Measurements from ENCODE around the gene LIN28B.

Gene LIN28B

GRCh38 chr6:105014954-105015353, 58.0 kb downstream of the LIN28B start:
- DNase-seq (ENCODE audit: low spot score) = no peak

GRCh38 chr6:105015482-105015881, 58.6 kb downstream of the LIN28B start:
- DNase-seq (ENCODE audit: low spot score) = no peak

- DNase-seq (ENCODE audit: low spot score) = no peak
Measured at GRCh38 chr6:105019285-105019684, 62.4 kb downstream of the LIN28B start.

GRCh38 chr6:105021399-105021798, 64.5 kb downstream of the LIN28B start:
- DNase-seq (ENCODE audit: low spot score) = no peak

- no peak for DNase-seq (ENCODE audit: low spot score)
Measured at GRCh38 chr6:105022416-105022815, 65.5 kb downstream of the LIN28B start.

GRCh38 chr6:105024803-105025202, 67.9 kb downstream of the LIN28B start:
- no peak for DNase-seq (ENCODE audit: low spot score)

GRCh38 chr6:105028898-105029297, 72.0 kb downstream of the LIN28B start:
- DNase-seq (ENCODE audit: low spot score) = no peak

- no peak for DNase-seq (ENCODE audit: low spot score)
Measured at GRCh38 chr6:105029581-105029980, 72.7 kb downstream of the LIN28B start.

GRCh38 chr6:105034470-105034869, 77.6 kb downstream of the LIN28B start:
- DNase-seq (ENCODE audit: low spot score) = no peak

GRCh38 chr6:105035299-105035698, 78.4 kb downstream of the LIN28B start:
- no peak for DNase-seq (ENCODE audit: low spot score)

GRCh38 chr6:105036351-105036750, 79.4 kb downstream of the LIN28B start:
- no peak for DNase-seq (ENCODE audit: low spot score)

- DNase-seq (ENCODE audit: low spot score) = no peak
Measured at GRCh38 chr6:105038259-105038658, 81.4 kb downstream of the LIN28B start.

GRCh38 chr6:105041880-105042279, 85.0 kb downstream of the LIN28B start:
- DNase-seq (ENCODE audit: low spot score) = no peak

- DNase-seq (ENCODE audit: low spot score) = no peak
Measured at GRCh38 chr6:105042648-105043047, 85.7 kb downstream of the LIN28B start.

- no peak for DNase-seq (ENCODE audit: low spot score)
Measured at GRCh38 chr6:105043979-105044378, 87.1 kb downstream of the LIN28B start.

GRCh38 chr6:105045526-105045925, 88.6 kb downstream of the LIN28B start:
- DNase-seq (ENCODE audit: low spot score) = no peak

- DNase-seq (ENCODE audit: low spot score) = no peak
Measured at GRCh38 chr6:105051941-105052471, 95.1 kb downstream of the LIN28B start.

- no peak for DNase-seq (ENCODE audit: low spot score)
Measured at GRCh38 chr6:105056646-105057045, 99.7 kb downstream of the LIN28B start.

- DNase-seq (ENCODE audit: low spot score) = no peak
Measured at GRCh38 chr6:105057160-105057559, 100.3 kb downstream of the LIN28B start.

GRCh38 chr6:105058316-105058715, 101.4 kb downstream of the LIN28B start:
- no peak for DNase-seq (ENCODE audit: low spot score)

- no peak for DNase-seq (ENCODE audit: low spot score)
Measured at GRCh38 chr6:105058846-105059245, 101.9 kb downstream of the LIN28B start.

- DNase-seq (ENCODE audit: low spot score) = no peak
Measured at GRCh38 chr6:105066233-105066632, 109.3 kb downstream of the LIN28B start.

- DNase-seq (ENCODE audit: low spot score) = no peak
Measured at GRCh38 chr6:105066836-105067235, 109.9 kb downstream of the LIN28B start.

- DNase-seq (ENCODE audit: low spot score) = no peak
Measured at GRCh38 chr6:105067329-105067728, 110.4 kb downstream of the LIN28B start.

- DNase-seq (ENCODE audit: low spot score) = no peak
Measured at GRCh38 chr6:105068407-105068806, 111.5 kb downstream of the LIN28B start.
